ENCODE measurements around the gene GSTA4. TPM values are rescaled to one million over a fixed set of nuclear protein-coding genes. Genes with fewer than 3 reads are reported as not detected.

Gene GSTA4
- total and polyA plus RNA-seq, 2 experiments from 2014 or later, result 19.3 to 29.9 TPM

DNA sequence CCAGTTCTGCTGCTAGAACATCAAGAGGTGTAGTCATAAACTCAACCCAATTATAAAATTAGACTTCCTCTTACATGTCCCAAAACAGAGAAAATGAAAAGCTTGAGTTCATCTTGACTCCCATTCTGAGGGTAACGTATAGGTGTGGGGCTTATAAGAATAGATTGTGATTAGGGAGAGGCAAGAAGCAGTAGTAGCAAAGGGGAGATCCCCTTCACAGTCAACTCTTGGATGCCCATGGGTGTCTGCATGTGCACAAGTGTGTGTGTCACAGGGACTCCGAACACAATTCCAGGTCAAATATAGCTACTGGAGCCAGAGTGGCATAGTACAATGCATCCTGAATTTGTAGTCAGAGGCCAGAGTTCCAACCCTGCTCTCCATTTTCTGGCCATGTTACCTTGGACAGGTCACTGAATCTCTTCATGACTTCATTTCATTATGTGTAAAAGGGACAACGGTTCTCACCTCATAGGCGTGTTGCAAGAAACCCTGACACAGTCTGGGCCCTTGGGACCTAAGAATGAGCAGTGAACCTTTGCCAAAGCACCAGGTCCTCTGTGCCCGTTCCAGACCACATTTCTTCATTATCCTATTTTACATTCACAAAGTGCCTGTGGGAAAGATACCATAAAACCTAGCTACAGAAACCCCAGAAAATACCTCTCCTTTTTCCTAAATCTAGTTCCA lies 11.8 kb downstream of the GSTA4 start:
- Histone ChIP-seq H4K20me1 (replicated peaks; ENCODE audit: insufficient read depth) (0 out of 2 replicates have a peak, but pooled peaks cover 3% of the 10 kb centered on the region), H3K4me2 (no peak overlapping the region), H3K79me2 (replicated peaks; ENCODE audit: insufficient read depth) (no peaks in the 10 kb centered on the region), H3K4me1 (ENCODE audit: insufficient read depth) (peaks cover 4% of the 10 kb centered on the region; the same call in 1 of the 2 replicates), H3K27ac (ENCODE audit: low read depth) (no peak overlapping the region), H3K9me2 (ENCODE audit: insufficient read depth) (no peaks in the 10 kb centered on the region), H3K27me3 (ENCODE audit: insufficient read depth) (no peaks in the 10 kb centered on the region), H2AFZ (no peak overlapping the region), H3F3A (replicated peaks; ENCODE audit: low read depth) (no peaks in the 10 kb centered on the region), H3K36me3 (ENCODE audit: insufficient read depth) (peaks cover 10% of the 10 kb centered on the region), H3K4me3 (no peak overlapping the region)
- Mint-ChIP-seq H3K36me3 (ENCODE audit: low read depth) (peaks cover 16% of the 10 kb centered on the region; the same call in 2 of the 3 replicates), H3K27ac (no peak overlapping the region), H3K4me1 (peaks cover 6% of the 10 kb centered on the region; the same call in 2 of the 3 replicates), H3K9me3 (no peaks in the 10 kb centered on the region), H3K4me3 (no peak overlapping the region), H3K27me3 (ENCODE audit: insufficient read depth, low read depth, poor library complexity) (no peaks in the 10 kb centered on the region)
- DNase-seq (ENCODE audit: low spot score), result no peak
- TF ChIP-seq ZNF331 (CRISPR knock-in tag; IDR thresholded peaks at IDR 0.05; ENCODE audit: low read depth) (no peak), NANOG (IDR thresholded peaks at IDR 0.05; ENCODE audit: borderline replicate concordance) (no peak), ZNF462 (CRISPR knock-in tag; IDR thresholded peaks at IDR 0.05) (no peak), JUNB (IDR thresholded peaks at IDR 0.05; ENCODE audit: unreplicated experiment) (no peak), EZH2 (IDR thresholded peaks at IDR 0.05; ENCODE audit: low read depth, unreplicated experiment) (no peak), STAT1 (IDR thresholded peaks at IDR 0.05; ENCODE audit: unreplicated experiment) (no peak), ZNF114 (CRISPR knock-in tag; IDR thresholded peaks at IDR 0.05) (no peak), CREB1 (CRISPR knock-in tag; IDR thresholded peaks at IDR 0.05; ENCODE audit: low read depth) (no peak), POLR2AphosphoS5 (IDR thresholded peaks at IDR 0.05; ENCODE audit: low read depth) (no peak), EZH2phosphoT487 (IDR thresholded peaks at IDR 0.05; ENCODE audit: unreplicated experiment) (no peak), CTCF (conservative IDR thresholded peaks at IDR 0.05; ENCODE audit: low read depth in 2 of 2) (no peak)
- TF ChIP-seq, protein P1, sequence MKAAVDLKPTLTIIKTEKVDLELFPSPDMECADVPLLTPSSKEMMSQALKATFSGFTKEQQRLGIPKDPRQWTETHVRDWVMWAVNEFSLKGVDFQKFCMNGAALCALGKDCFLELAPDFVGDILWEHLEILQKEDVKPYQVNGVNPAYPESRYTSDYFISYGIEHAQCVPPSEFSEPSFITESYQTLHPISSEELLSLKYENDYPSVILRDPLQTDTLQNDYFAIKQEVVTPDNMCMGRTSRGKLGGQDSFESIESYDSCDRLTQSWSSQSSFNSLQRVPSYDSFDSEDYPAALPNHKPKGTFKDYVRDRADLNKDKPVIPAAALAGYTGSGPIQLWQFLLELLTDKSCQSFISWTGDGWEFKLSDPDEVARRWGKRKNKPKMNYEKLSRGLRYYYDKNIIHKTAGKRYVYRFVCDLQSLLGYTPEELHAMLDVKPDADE (IDR thresholded peaks at IDR 0.05), result no peak
- TF ChIP-seq, protein P2, sequence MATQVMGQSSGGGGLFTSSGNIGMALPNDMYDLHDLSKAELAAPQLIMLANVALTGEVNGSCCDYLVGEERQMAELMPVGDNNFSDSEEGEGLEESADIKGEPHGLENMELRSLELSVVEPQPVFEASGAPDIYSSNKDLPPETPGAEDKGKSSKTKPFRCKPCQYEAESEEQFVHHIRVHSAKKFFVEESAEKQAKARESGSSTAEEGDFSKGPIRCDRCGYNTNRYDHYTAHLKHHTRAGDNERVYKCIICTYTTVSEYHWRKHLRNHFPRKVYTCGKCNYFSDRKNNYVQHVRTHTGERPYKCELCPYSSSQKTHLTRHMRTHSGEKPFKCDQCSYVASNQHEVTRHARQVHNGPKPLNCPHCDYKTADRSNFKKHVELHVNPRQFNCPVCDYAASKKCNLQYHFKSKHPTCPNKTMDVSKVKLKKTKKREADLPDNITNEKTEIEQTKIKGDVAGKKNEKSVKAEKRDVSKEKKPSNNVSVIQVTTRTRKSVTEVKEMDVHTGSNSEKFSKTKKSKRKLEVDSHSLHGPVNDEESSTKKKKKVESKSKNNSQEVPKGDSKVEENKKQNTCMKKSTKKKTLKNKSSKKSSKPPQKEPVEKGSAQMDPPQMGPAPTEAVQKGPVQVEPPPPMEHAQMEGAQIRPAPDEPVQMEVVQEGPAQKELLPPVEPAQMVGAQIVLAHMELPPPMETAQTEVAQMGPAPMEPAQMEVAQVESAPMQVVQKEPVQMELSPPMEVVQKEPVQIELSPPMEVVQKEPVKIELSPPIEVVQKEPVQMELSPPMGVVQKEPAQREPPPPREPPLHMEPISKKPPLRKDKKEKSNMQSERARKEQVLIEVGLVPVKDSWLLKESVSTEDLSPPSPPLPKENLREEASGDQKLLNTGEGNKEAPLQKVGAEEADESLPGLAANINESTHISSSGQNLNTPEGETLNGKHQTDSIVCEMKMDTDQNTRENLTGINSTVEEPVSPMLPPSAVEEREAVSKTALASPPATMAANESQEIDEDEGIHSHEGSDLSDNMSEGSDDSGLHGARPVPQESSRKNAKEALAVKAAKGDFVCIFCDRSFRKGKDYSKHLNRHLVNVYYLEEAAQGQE (IDR thresholded peaks at IDR 0.05; ENCODE audit: unreplicated experiment), result no peak
- ATAC-seq, result no peak
